GM12875 (cell line): ENCODE results near the gene ZKSCAN3.
"Not testable (repeated sequence)": the region's sequence is repeated elsewhere in the genome, so short reads cannot be mapped to it uniquely, and the experiment has no call there.

ENCODE experiments used
- H3K4me3 ChIP-seq: one replicate; pipeline ENCODE4 v1.5.1; 2011; ENCODE audit warnings: low read depth, low read length, control low read depth
- CTCF ChIP-seq: IDR thresholded peaks from 2 replicates; pipeline ENCODE4 v1.5.1; 2011; ENCODE audit warnings: low read depth, mild to moderate bottlenecking, control low read depth, inconsistent platforms, low read length, moderate library complexity, borderline replicate concordance; ENCODE audit not compliant: insufficient read depth

The ZKSCAN3 gene

GRCh38 chr6:28399350-28400121 lies 49.8 kb downstream of the ZKSCAN3 start, which contains the start of gene ZSCAN12:
Gene ZSCAN12, minus strand, starts transcription at chr6:28399747. Its CDS starts 1,342 bp downstream, at chr6:28398405.
- TF ChIP-seq CTCF: peak; percentile 49
- H3K4me3 ChIP-seq: peak within 1 kb of the TSS; percentile 57

GRCh38 chr6:28400122-28400451 lies 50.3 kb downstream of the ZKSCAN3 start:
- peak overlapping the region; percentile 57 for H3K4me3 ChIP-seq
- no peak for TF ChIP-seq CTCF

GRCh38 chr6:28401172-28401571 lies 51.4 kb downstream of the ZKSCAN3 start:
- H3K4me3 ChIP-seq: no peak overlapping the region
- no peak for TF ChIP-seq CTCF

GRCh38 chr6:28402197-28402596 lies 52.5 kb downstream of the ZKSCAN3 start:
- no peak overlapping the region for H3K4me3 ChIP-seq
- no peak for TF ChIP-seq CTCF

- not testable (repeated sequence) for H3K4me3 ChIP-seq
Measured at GRCh38 chr6:28403923-28404322, 54.2 kb downstream of the ZKSCAN3 start.

- no peak for TF ChIP-seq CTCF
Measured at GRCh38 chr6:28407401-28407800, 57.7 kb downstream of the ZKSCAN3 start.

GRCh38 chr6:28408076-28408802 lies 58.5 kb downstream of the ZKSCAN3 start:
- H3K4me3 ChIP-seq: no peak overlapping the region
- no peak for TF ChIP-seq CTCF

More at GRCh38 chr6:28407401-28407800, 57.7 kb downstream of the ZKSCAN3 start:
- no peak overlapping the region for H3K4me3 ChIP-seq
